HG03280 (cell line): ENCODE measurements around the gene DSCAM.
"Not testable (repeated sequence)": the region's sequence is repeated elsewhere in the genome, so short reads cannot be mapped to it uniquely, and the experiment has no call there.

Source experiments
- ATAC-seq: cut with Tn5 transposase; IDR thresholded peaks from one replicate; pipeline ENCODE4 v1.9.1; 2021; ENCODE audit warnings: mild to moderate bottlenecking, moderate library complexity; ENCODE audit not compliant: unreplicated experiment

The DSCAM gene

DNA sequence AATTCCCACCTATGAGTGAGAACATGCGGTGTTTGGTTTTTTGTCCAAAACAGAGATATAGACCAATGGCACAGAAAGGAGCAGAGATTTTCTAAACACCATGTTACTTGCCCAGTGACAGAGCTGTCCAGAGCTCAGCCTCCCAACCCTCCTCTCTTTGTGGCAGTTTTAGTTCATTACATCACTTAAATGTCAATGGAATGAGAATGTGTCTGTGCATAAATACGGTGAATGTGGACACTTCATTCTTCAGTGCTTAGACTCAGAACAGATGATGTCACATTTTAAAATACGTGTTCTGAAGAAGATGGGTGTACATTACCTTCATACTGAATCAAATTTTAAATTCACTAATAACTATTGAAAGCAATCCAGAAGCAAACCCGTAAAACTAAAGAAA, 374.9 kb downstream of the DSCAM start:
- no peak for ATAC-seq

DNA sequence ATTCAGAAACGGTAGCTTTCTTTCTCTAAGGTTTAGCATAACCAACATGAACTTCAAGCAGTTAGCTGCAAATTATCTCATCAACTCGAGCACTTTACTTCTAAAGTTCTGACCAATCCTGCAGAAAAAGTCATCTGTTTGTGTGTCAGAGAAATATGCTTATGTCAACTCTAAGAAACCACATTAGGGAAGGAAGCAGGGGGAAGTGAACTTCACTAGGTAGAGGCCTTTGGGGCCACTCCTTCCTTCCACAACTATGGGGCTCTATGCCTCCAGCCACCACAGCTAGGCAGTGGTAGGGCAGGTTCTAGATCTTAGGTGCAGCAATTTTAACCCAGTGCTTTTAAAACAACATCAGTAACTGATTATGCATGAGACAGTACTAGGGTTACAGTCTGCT, 375.9 kb downstream of the DSCAM start:
- ATAC-seq: no peak

DNA sequence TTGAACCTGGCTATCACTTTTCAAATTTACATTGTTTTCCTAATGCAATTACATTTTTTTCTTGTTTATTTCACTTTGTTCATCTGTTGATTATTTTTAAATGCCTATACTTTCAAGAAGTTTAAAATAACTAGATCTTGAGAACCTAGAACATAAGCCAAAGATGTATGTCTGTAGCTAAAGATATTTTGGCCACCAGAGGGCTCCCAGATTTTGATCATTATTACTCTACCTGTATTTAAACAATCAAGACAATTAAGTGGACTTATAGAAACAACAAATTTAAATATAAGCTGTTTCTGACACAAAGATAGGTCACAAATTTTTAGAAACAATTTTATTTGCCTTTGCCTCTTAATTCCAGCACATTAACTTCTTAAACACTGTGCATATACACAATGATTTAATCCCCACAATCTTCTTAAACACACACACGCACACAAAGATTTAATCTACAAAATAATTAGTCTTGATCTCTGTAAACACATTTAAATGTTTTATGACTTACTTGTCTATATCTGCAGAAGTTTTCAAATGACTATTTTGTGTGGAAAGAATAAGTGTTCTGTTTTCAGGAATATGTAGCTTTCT, 380.0 kb downstream of the DSCAM start:
- no peak for ATAC-seq

DNA sequence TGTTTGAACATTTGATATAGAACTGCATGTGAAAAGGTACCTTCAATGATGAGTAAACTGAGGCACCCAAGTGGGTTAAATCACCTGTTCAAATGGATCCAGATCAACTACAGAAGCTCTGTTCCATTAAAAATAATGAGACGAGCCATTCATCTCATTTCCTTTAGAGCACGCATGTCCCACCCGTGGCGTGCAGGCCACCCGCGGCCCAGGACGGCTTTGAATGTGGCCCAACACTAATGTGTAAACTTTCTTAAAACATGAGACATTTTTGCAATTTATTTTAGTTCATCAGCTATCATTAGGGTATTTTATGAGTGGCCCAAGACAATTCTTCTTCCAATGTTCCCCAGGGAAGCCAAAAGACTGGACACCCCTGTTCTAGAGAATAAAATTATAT, 381.6 kb downstream of the DSCAM start:
- ATAC-seq: no peak

GRCh38 chr21:40463176-40463575, 383.8 kb downstream of the DSCAM start:
- no peak for ATAC-seq

DNA sequence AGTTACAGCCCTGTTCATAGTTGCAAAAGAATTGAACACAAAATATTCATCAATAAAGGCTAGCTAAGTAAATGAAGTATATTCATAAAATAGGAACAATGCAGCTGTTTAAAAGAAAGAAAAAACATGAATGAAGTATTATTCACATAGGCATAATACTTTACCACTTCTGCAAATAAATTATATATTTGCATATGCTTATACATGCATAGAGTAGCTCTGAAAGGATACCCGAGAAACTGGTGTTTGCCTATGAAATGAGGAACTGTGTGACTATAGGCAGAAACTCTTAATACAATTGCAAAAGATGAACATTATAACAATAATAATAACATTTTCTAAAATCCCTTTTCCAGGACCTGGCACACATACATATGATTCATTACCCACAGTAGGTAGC, 385.9 kb downstream of the DSCAM start:
- no peak for ATAC-seq

DNA sequence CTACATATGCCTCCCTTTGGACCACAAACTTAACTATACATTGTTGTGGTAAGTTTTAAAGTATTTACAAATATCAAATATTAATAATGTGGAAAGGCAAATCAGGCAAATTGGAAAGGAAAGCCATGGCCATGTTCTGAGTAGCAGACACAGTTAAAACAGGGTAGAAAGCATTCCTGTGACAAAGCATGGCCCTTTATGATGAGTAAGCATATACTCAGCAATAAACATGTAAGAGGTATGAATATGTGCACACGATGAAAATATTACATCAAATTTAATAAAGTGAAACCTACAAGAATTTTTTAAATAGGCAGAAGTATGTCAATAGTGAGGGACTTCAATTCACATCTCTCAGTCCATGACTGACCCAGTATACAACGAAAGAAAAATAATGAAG, 389.2 kb downstream of the DSCAM start:
- ATAC-seq: no peak

DNA sequence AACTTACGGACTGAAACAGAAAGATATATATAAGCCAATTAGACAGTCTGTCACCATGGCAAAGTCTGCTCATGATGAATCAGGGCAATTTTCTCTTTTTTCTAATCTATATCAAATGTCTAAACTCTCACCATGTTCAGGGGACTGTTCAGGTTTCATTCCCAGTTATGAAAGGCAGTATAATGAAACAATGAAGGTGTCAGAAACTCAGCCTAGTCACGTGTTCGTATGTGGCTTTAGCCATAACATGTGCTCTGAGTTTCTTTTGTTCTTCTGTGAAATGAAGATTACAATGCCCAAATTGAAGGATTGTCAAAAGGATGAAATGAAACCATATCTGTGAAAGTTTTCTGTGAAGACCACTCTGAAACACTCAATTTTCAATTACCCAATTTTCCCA, 392.9 kb downstream of the DSCAM start:
- no peak for ATAC-seq

GRCh38 chr21:40453183-40453582, 393.8 kb downstream of the DSCAM start:
- no peak for ATAC-seq

DNA sequence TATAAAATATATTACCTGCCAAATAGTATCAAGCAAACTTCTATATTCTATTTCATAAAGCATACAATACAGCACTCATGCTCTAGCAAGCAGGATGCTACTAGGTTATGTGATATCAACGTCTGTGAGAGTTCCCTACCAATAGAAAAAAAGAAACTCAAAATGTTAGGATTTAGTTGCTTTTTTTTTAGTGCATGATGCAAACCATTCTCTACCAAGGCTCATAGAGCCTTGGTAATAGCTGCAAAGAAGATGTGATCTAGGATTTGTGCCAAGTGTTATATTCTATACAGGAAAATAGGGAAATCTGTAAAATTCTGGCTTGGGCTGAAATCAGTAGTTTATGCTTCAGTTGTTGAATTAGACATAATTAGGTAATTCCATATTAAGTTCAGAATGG, 394.4 kb downstream of the DSCAM start:
- no peak for ATAC-seq

DNA sequence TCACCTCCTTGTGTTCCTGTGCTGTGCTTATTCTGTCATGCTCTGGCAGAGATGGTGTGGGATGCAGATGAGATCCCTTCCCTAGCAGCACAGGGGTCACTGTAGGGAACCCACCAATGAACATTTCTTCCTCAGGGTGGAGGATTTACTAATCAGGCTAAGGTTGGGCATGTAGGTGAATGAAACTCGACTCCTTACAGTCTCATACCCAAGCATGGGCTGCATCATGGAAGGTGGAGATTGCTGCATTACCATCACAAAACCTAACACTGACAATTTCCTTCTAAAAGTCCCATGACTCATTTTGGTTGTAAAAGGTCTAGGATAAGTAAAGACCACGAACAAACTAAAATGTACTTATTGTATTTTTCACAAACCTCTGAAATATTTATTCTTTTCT, 399.9 kb downstream of the DSCAM start:
- ATAC-seq: no peak

GRCh38 chr21:40445349-40445921, 401.5 kb downstream of the DSCAM start:
- no peak for ATAC-seq

- not testable (repeated sequence) for ATAC-seq
Observed at GRCh38 chr21:40439581-40439980, 407.4 kb downstream of the DSCAM start.

GRCh38 chr21:40438616-40439015, 408.3 kb downstream of the DSCAM start:
- ATAC-seq: no peak

- ATAC-seq: no peak
Observed at GRCh38 chr21:40436261-40436660, 410.7 kb downstream of the DSCAM start.

DNA sequence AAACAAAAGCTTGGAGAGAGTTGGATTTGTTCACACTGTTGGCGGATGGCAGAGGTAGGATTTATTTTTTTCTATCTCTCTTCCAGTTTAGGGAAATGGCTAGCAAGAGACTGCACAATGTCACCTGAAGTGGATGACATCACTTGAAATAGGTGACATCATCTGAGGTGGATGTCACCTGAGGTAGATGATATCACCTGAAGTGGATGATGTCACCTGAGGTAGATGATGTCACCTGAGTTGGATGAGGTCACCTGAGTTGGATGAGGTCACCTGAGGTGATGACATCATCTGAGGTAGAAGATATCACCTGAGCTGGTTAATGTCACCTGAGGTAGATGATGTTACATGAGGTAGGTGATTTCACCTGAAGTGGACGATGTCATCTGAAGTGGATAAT, 413.4 kb downstream of the DSCAM start:
- ATAC-seq: no peak

DNA sequence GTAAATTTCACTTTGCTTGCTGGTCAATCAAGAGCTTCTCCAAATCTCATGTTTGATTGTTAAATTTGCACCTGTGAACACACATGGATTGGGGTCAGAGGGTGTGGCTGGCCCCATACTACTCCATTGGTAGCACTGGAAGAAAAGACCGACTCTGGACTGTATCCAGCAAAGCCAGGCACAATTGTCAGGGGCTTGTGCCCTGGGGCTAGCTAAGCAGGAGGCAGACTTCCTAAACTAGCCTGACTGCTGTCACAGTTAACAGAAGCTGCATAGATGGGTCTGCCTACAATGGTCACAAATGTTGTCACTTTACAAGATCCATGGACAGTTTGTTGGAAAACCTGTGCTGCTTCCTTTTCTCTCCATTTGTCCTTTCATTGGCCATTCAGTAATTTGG, 421.0 kb downstream of the DSCAM start:
- no peak for ATAC-seq

DNA sequence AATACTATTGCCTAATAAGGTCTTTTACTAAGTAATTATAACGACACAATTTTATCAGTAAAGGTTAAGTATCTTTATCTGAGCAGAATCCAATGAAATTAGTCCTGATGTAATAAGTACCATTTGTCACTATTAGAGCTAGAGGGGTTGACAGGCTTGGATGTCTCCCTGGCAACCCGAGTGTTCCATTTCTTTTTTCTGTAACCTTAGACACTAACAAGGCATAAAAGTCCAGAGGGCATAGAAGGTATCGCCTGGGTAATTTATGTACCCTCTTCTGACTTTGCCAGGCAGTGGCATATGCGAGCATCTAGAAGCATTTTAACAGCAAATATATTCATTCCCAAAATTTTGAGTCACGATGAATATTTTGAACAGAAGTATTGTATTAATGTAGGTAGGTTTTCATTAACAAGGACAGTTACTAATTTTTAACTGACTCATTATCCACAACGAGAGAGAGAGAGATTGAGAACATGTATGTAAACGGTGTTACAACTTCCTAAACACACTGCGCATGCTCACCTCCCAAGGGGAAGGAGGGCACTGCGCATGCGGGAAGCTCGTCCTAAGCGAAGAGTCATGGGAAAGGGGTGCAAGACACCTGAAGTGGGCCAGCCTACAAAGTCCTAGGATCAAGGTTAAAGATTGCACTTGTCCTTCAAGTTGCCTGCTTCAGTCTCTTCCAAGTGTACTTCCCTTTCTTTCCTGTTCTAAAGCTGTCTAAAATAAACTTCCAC, 423.9 kb downstream of the DSCAM start:
- no peak for ATAC-seq

DNA sequence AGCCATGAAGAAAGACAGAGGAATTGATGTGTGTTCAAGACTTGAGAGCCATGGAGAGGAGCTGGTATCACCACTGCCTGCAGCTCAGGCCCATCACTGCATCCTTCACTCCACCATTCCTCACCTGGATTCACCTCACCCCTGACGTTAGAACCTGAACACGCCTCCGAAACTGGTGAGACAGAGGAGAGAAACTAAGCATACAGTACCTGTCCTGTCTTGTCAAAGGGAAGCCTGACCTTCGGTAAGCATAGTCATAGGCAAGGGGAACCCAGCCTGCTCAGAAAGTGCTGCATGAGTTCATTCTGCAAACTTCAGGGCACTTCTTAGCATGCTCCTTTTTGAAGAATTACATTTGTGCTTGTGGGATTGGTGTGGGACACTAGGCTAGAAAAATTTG, 425.8 kb downstream of the DSCAM start:
- ATAC-seq: no peak

DNA sequence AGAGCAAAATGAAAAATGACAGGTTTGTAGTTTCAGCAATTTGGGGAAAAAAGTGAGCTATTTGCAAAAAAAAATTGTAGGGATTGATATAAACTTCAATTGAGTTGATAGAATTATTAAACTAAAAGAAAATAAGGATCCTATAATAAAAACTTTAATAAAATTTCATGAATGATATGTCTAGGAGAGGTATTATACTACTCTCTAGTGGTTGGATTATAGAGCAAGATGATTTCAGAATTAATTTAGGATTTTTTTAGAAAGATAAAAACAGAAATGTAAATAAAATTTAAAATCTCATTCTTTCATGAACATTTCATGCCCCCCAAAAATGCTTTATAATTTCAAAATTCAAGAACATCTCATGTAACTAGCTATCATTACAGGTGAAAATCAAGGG, 430.4 kb downstream of the DSCAM start:
- no peak for ATAC-seq

GRCh38 chr21:40408561-40408960, 438.4 kb downstream of the DSCAM start:
- ATAC-seq: no peak

- no peak for ATAC-seq
Observed at GRCh38 chr21:40404396-40404800, 442.6 kb downstream of the DSCAM start.
